WTC11 (cell line): Measurements from ENCODE around the gene GNRHR. TPM values are rescaled to one million over a fixed set of nuclear protein-coding genes. Genes with fewer than 3 reads are reported as not detected.

ENCODE experiments used
- ATAC-seq: fragments of 200-7000 bp; cut with Tn5 transposase; 2 replicates; pipeline ENCODE4 v1.10.0; 2021; ENCODE audit warnings: mild to moderate bottlenecking, moderate library complexity
- CTCF ChIA-PET: fragments of 300-600 bp; sonication (Branson Sonifier 250); formaldehyde crosslinking; loops from one replicate; lab custom pipeline; 2021; ENCODE audit warnings: antibody characterized with exemption; lab: Charles Lee
- POLR2A ChIA-PET: fragments of 350-600 bp; sonication (Branson Sonifier 250); formaldehyde crosslinking; loops from one replicate; lab custom pipeline; 2021; ENCODE audit warnings: antibody characterized with exemption; lab: Charles Lee
- DNase-seq: peaks from one replicate; pipeline ENCODE4 v3.0.0; 2021; ENCODE audit warnings: low spot score
- H3K27ac Mint-ChIP-seq: 2 replicates; pipeline ENCODE4 v1.8.0; 2021; ENCODE audit warnings: mixed read lengths
- H3K27me3 Mint-ChIP-seq: 2 replicates; pipeline ENCODE4 v1.8.0; 2021; ENCODE audit warnings: low read depth, mild to moderate bottlenecking, moderate library complexity, mixed read lengths
- H3K36me3 Mint-ChIP-seq: 2 replicates; pipeline ENCODE4 v1.8.0; 2021; ENCODE audit warnings: mixed read lengths
- H3K4me1 Mint-ChIP-seq: 2 replicates; pipeline ENCODE4 v1.8.0; 2022; ENCODE audit warnings: mixed read lengths
- H3K4me3 Mint-ChIP-seq: 2 replicates; pipeline ENCODE4 v1.8.0; 2021; ENCODE audit warnings: mild to moderate bottlenecking, moderate library complexity, mixed read lengths
- H3K9me3 Mint-ChIP-seq: 2 replicates; pipeline ENCODE4 v1.8.0; 2021; ENCODE audit warnings: mixed read lengths
- ARID4B ChIP-seq: sonication (generic); formaldehyde crosslinking; IDR thresholded peaks from 2 replicates; pipeline ENCODE4 v1.8.0; 2023; ENCODE audit warnings: missing genetic modification reagents, mild to moderate bottlenecking, borderline replicate concordance
- ELF4 ChIP-seq: sonication (generic); formaldehyde crosslinking; IDR thresholded peaks from 2 replicates; pipeline ENCODE4 v1.8.1; 2022; ENCODE audit warnings: low read depth, mild to moderate bottlenecking, moderate library complexity, missing genetic modification reagents
- EMX1 ChIP-seq: fragments of 250-450 bp; sonication (Bioruptor Pico); IDR thresholded peaks from 2 replicates; pipeline ENCODE4 v1.8.0; 2021; ENCODE audit warnings: mild to moderate bottlenecking
- ESRRA ChIP-seq: sonication (generic); formaldehyde crosslinking; IDR thresholded peaks from 2 replicates; pipeline ENCODE4 v1.8.1; 2022; ENCODE audit warnings: mild to moderate bottlenecking, missing genetic modification reagents, borderline replicate concordance
- FOXJ3 ChIP-seq: sonication (generic); formaldehyde crosslinking; IDR thresholded peaks from 2 replicates; pipeline ENCODE4 v1.9.0; 2021; ENCODE audit warnings: missing genetic modification reagents, mild to moderate bottlenecking, borderline replicate concordance
- MLX ChIP-seq: sonication (generic); formaldehyde crosslinking; IDR thresholded peaks from 2 replicates; pipeline ENCODE4 v1.8.1; 2023; ENCODE audit warnings: mild to moderate bottlenecking, missing genetic modification reagents, moderate library complexity
- NFATC4 ChIP-seq: fragments of 250-450 bp; sonication (Bioruptor Pico); IDR thresholded peaks from 2 replicates; pipeline ENCODE4 v1.9.0; 2021; ENCODE audit warnings: mild to moderate bottlenecking
- NFE2L1 ChIP-seq: sonication (generic); formaldehyde crosslinking; IDR thresholded peaks from 2 replicates; pipeline ENCODE4 v1.8.1; 2023; ENCODE audit warnings: missing genetic modification reagents
- NR2C2 ChIP-seq: sonication (generic); formaldehyde crosslinking; IDR thresholded peaks from 2 replicates; pipeline ENCODE4 v1.8.0; 2022; ENCODE audit warnings: mild to moderate bottlenecking, missing genetic modification reagents
- PREB ChIP-seq: sonication (generic); formaldehyde crosslinking; IDR thresholded peaks from 2 replicates; pipeline ENCODE4 v1.8.1; 2022; ENCODE audit warnings: mild to moderate bottlenecking, missing genetic modification reagents, moderate library complexity, borderline replicate concordance
- RORB ChIP-seq: fragments of 250-450 bp; sonication (Bioruptor Pico); IDR thresholded peaks from 2 replicates; pipeline ENCODE4 v1.9.0; 2021; ENCODE audit warnings: mild to moderate bottlenecking
- SOX15 ChIP-seq: fragments of 250-450 bp; sonication (Bioruptor Pico); IDR thresholded peaks from 2 replicates; pipeline ENCODE4 v1.9.0; 2021; ENCODE audit warnings: mild to moderate bottlenecking
- TEAD4 ChIP-seq: sonication (generic); formaldehyde crosslinking; IDR thresholded peaks from 2 replicates; pipeline ENCODE4 v1.8.0; 2022; ENCODE audit warnings: mild to moderate bottlenecking, missing genetic modification reagents
- ZNF423 ChIP-seq: fragments of 250-450 bp; sonication (Bioruptor Pico); IDR thresholded peaks from 2 replicates; pipeline ENCODE4 v2.1.2; 2022; ENCODE audit warnings: mild to moderate bottlenecking, moderate library complexity
- total RNA-seq: library from RNA; stranded (reverse); gene quantifications from 3 replicates; pipeline ENCODE4 v1.2.3, GENCODE V29; 2021
- TF ChIP-seq, protein P1 (sequence below): sonication (generic); formaldehyde crosslinking; IDR thresholded peaks from 2 replicates; pipeline ENCODE4 v1.8.0; 2022; ENCODE audit warnings: mild to moderate bottlenecking, missing genetic modification reagents
- TF ChIP-seq, protein P2 (sequence below): fragments of 200-600 bp; IDR thresholded peaks from 2 replicates; pipeline ENCODE4 v1.8.0; 2022; ENCODE audit warnings: antibody characterized with exemption

Gene GNRHR
- total RNA-seq, 1 experiment from 2014 or later: not detected

DNA sequence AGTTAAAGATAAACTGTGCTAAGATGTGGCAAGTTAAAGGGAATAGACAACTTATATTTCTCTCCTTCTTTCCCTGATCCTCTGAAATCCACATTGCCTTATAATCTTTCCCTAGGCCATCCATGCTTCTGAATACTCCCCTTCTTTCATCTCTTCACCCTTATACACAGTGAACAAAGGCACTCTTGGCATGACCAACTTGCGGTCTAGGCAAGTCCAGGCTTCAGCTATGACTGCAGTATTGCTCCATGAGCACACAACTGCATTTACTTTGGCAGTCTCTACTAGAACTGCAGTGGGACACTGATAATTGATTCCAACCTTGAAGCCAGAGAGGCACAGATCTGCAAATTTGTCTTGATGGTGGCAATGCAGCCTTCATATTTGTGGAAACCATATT is 29.1 kb downstream of the GNRHR start (continued):
- TF ChIP-seq PREB (CRISPR knock-in tag): no peak
- no peak for TF ChIP-seq NFE2L1
- TF ChIP-seq NR2C2: no peak
- no peak for TF ChIP-seq MLX (CRISPR knock-in tag)
- no peak for TF ChIP-seq FOXJ3
- no peak for TF ChIP-seq RORB (CRISPR knock-in tag)
- no peak for TF ChIP-seq NFATC4 (CRISPR knock-in tag)
- TF ChIP-seq ELF4 (CRISPR knock-in tag): no peak
- no peak for TF ChIP-seq SOX15
- TF ChIP-seq, protein P1, sequence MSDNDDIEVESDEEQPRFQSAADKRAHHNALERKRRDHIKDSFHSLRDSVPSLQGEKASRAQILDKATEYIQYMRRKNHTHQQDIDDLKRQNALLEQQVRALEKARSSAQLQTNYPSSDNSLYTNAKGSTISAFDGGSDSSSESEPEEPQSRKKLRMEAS (CRISPR knock-in tag): no peak
- TF ChIP-seq ARID4B: no peak

- peak; percentile 70 for DNase-seq
These were observed 30.2 kb downstream of the GNRHR start for GRCh38 chr4:67723949-67724348.

GRCh38 chr4:67723341-67723740 is 30.8 kb downstream of the GNRHR start:
- CTCF ChIA-PET: interaction anchor here (0.6 to 2.4 kb wide), 14 partner anchors 9 to 211 kb away, joined by 3 to 27 read pairs (median 4); partner anchors contain the start of genes CENPC and UBA6

More at GRCh38 chr4:67723949-67724348, 30.2 kb downstream of the GNRHR start:
- H3K27me3 Mint-ChIP-seq: no peaks in the 10 kb centered on the region
- H3K4me1 Mint-ChIP-seq: peaks cover 26% of the 10 kb centered on the region
- H3K4me3 Mint-ChIP-seq: no peak overlapping the region
- H3K9me3 Mint-ChIP-seq: peaks cover 16% of the 10 kb centered on the region
- ATAC-seq: peak; percentile 89
- TF ChIP-seq EMX1 (CRISPR knock-in tag) (no peak), ESRRA (CRISPR knock-in tag) (no peak)
- TF ChIP-seq, protein P2, sequence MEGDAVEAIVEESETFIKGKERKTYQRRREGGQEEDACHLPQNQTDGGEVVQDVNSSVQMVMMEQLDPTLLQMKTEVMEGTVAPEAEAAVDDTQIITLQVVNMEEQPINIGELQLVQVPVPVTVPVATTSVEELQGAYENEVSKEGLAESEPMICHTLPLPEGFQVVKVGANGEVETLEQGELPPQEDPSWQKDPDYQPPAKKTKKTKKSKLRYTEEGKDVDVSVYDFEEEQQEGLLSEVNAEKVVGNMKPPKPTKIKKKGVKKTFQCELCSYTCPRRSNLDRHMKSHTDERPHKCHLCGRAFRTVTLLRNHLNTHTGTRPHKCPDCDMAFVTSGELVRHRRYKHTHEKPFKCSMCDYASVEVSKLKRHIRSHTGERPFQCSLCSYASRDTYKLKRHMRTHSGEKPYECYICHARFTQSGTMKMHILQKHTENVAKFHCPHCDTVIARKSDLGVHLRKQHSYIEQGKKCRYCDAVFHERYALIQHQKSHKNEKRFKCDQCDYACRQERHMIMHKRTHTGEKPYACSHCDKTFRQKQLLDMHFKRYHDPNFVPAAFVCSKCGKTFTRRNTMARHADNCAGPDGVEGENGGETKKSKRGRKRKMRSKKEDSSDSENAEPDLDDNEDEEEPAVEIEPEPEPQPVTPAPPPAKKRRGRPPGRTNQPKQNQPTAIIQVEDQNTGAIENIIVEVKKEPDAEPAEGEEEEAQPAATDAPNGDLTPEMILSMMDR: peak; percentile 36; the same call in 1 of the 2 replicates
- TF ChIP-seq, all 79 proteins: peak for 1
- ChIA-PET POLR2A (no interaction called here), CTCF (interaction anchor here (0.6 to 2.4 kb wide), 16 partner anchors 9 to 210 kb away, joined by 3 to 27 read pairs (median 4); partner anchors contain the start of genes CENPC and UBA6)
- H3K36me3 Mint-ChIP-seq: peaks cover 24% of the 10 kb centered on the region
- peak overlapping the region; percentile 77; the same call in 1 of the 2 replicates for H3K27ac Mint-ChIP-seq

More at GRCh38 chr4:67723341-67723740, 30.8 kb downstream of the GNRHR start:
- no peak; the same call in 1 of the 2 replicates for ATAC-seq
- POLR2A ChIA-PET: no interaction called here
- H3K9me3 Mint-ChIP-seq: peaks cover 16% of the 10 kb centered on the region
- TF ChIP-seq ZNF423 (CRISPR knock-in tag): peak; percentile 15; the same call in 1 of the 2 replicates
- TF ChIP-seq TEAD4 (CRISPR knock-in tag): no peak
- H3K27ac Mint-ChIP-seq: peak overlapping the region; percentile 65
- no peaks in the 10 kb centered on the region for H3K27me3 Mint-ChIP-seq
- no peak for DNase-seq
- H3K4me3 Mint-ChIP-seq: no peak overlapping the region
- H3K4me1 Mint-ChIP-seq: peaks cover 26% of the 10 kb centered on the region
- H3K36me3 Mint-ChIP-seq: peaks cover 24% of the 10 kb centered on the region
